Mammary epithelial cell (primary cell): ENCODE results near the gene RFX8.

Source experiments
- EZH2 ChIP-seq: IDR thresholded peaks from 2 replicates; pipeline ENCODE4 v1.6.1; 2012; ENCODE audit warnings: low read length, inconsistent platforms, borderline replicate concordance
- TF ChIP-seq, protein P1 (sequence below), 2 donors: IDR thresholded peaks in 1 of 2; conservative IDR thresholded peaks in 1 of 2; 2 replicates each; pipeline ENCODE4 v1.5.1; 2011 to 2012; ENCODE audit warnings: inconsistent platforms in 2 of 2, low read length in 2 of 2, mild to moderate bottlenecking in 2 of 2, control low read depth in 1 of 2, low read depth in 1 of 2; ENCODE audit not compliant: insufficient read depth in 1 of 2; ENCODE audit errors: extremely low read depth in 1 of 2

DNA sequence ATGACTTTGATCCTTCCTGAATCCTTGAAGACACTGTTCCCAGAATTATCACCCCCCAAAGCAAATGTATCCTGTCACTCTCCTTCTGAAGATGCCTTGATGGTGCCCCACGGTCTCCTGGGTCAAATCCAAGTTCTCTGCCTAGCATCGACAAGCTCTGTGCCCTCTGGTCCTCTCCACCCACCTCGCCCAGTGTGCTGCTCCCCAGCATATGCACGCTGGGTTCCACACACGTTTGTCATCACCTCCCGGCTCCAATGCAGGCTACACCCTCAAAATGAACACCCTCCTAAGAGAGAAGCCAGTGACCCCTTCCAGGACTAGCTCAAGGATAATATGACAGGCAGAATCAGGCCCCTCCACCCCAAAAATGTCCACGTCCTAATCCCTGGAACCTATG, 48.1 kb downstream of the RFX8 start:
- TF ChIP-seq, protein P1, sequence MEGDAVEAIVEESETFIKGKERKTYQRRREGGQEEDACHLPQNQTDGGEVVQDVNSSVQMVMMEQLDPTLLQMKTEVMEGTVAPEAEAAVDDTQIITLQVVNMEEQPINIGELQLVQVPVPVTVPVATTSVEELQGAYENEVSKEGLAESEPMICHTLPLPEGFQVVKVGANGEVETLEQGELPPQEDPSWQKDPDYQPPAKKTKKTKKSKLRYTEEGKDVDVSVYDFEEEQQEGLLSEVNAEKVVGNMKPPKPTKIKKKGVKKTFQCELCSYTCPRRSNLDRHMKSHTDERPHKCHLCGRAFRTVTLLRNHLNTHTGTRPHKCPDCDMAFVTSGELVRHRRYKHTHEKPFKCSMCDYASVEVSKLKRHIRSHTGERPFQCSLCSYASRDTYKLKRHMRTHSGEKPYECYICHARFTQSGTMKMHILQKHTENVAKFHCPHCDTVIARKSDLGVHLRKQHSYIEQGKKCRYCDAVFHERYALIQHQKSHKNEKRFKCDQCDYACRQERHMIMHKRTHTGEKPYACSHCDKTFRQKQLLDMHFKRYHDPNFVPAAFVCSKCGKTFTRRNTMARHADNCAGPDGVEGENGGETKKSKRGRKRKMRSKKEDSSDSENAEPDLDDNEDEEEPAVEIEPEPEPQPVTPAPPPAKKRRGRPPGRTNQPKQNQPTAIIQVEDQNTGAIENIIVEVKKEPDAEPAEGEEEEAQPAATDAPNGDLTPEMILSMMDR (conservative IDR thresholded peaks at IDR 0.05 in 1 of 2, IDR thresholded peaks at IDR 0.05 in 1 of 2; ENCODE audit: extremely low read depth in 1 of 2, insufficient read depth in 1 of 2, low read depth in 1 of 2, low read length in 2 of 2) = no peak
- no peak for TF ChIP-seq EZH2
